HG02623 (cell line): ENCODE results near the gene SCUBE1.

Source experiments
- ATAC-seq: cut with Tn5 transposase; IDR thresholded peaks from one replicate; pipeline ENCODE4 v1.9.1; 2021; ENCODE audit warnings: moderate library complexity; ENCODE audit not compliant: unreplicated experiment

The SCUBE1 gene

GRCh38 chr22:43239956-43240355 is 103.2 kb downstream of the SCUBE1 start:
- no peak for ATAC-seq

GRCh38 chr22:43239193-43239780 is 103.9 kb downstream of the SCUBE1 start:
- ATAC-seq = no peak

- ATAC-seq = no peak
Observed at GRCh38 chr22:43238526-43239006, 104.6 kb downstream of the SCUBE1 start.

- ATAC-seq = no peak
Observed at GRCh38 chr22:43237280-43237679, 105.9 kb downstream of the SCUBE1 start.

GRCh38 chr22:43236411-43237166 is 106.6 kb downstream of the SCUBE1 start:
- ATAC-seq = no peak

GRCh38 chr22:43235445-43236409 is 107.4 kb downstream of the SCUBE1 start:
- no peak for ATAC-seq

- no peak for ATAC-seq
Observed at GRCh38 chr22:43234264-43234988, 108.7 kb downstream of the SCUBE1 start.

- no peak for ATAC-seq
Observed at GRCh38 chr22:43233529-43233928, 109.6 kb downstream of the SCUBE1 start.

- ATAC-seq = no peak
Observed at GRCh38 chr22:43232445-43232844, 110.7 kb downstream of the SCUBE1 start.

- no peak for ATAC-seq
Observed at GRCh38 chr22:43231724-43232034, 111.5 kb downstream of the SCUBE1 start.

- no peak for ATAC-seq
Observed at GRCh38 chr22:43230971-43231723, 112.0 kb downstream of the SCUBE1 start.

- no peak for ATAC-seq
Observed at GRCh38 chr22:43230571-43230970, 112.6 kb downstream of the SCUBE1 start.

- no peak for ATAC-seq
Observed at GRCh38 chr22:43228863-43229262, 114.3 kb downstream of the SCUBE1 start.

GRCh38 chr22:43228330-43228729 is 114.8 kb downstream of the SCUBE1 start:
- ATAC-seq = no peak

- no peak for ATAC-seq
Observed at GRCh38 chr22:43227239-43227630, 115.9 kb downstream of the SCUBE1 start.

GRCh38 chr22:43226377-43227238 is 116.6 kb downstream of the SCUBE1 start:
- ATAC-seq = no peak

- no peak for ATAC-seq
Observed at GRCh38 chr22:43225609-43226008, 117.6 kb downstream of the SCUBE1 start.

- ATAC-seq = no peak
Observed at GRCh38 chr22:43222987-43223386, 120.2 kb downstream of the SCUBE1 start.

- no peak for ATAC-seq
Observed at GRCh38 chr22:43222262-43222661, 120.9 kb downstream of the SCUBE1 start.
